Measurements from ENCODE around the gene TIPARP. TPM values are rescaled to one million over a fixed set of nuclear protein-coding genes. Genes with fewer than 3 reads are reported as not detected.

Gene TIPARP
- total and polyA plus RNA-seq, 2 of the 8 experiments (the other 6 are each of a cell fraction or from before 2014, with no cell fraction given): 1.6 to 5.8 TPM

- no peaks in the 10 kb centered on the region for H4K20me1 ChIP-seq (replicated peaks in 1 of 2; ENCODE audit: control insufficient read depth in 1 of 2, insufficient read depth in 2 of 2, low read length in 2 of 2)
- H2BK15ac ChIP-seq (ENCODE audit: low read length): no peak overlapping the region
- no peak overlapping the region for H3K9ac ChIP-seq (replicated peaks in 1 of 4; ENCODE audit: extremely low read depth in 1 of 4, low read depth in 3 of 4, low read length in 3 of 4)
- 0 out of 2 replicates have a peak overlapping the region, but pooled peaks have one; percentile 15 for H2AK5ac ChIP-seq (ENCODE audit: low read depth, low read length)
- no peaks in the 10 kb centered on the region for H3K4me1 ChIP-seq (replicated peaks in 1 of 4; ENCODE audit: control insufficient read depth in 3 of 4, insufficient read depth in 4 of 4, low read length in 3 of 4)
- H3K23ac ChIP-seq (ENCODE audit: insufficient read length): no peak overlapping the region
- H2BK120ac ChIP-seq (replicated peaks; ENCODE audit: low read depth, low read length): no peak overlapping the region
- no peak overlapping the region for H3K56ac ChIP-seq (replicated peaks; ENCODE audit: insufficient read length, low read depth, low read length)
- no peaks in the 10 kb centered on the region for H3K79me2 ChIP-seq (ENCODE audit: control insufficient read depth in 1 of 2, insufficient read depth in 2 of 2, low read length in 2 of 2)
- CTCF ChIA-PET (ENCODE audit: partially characterized antibody): interaction anchor here (1.0 kb wide), 1 partner anchor 13 kb away, joined by 3 read pairs; no protein-coding TSS in a partner anchor
- H3K79me1 ChIP-seq (ENCODE audit: low read depth, low read length): no peaks in the 10 kb centered on the region
- no peaks in the 10 kb centered on the region for H3K23me2 ChIP-seq (ENCODE audit: low read depth, low read length)
- FAIRE-seq (no peak), DNase-seq (ENCODE audit: low read depth in 1 of 2, low spot score in 2 of 2) (no peak)
- no peak overlapping the region for H3K18ac ChIP-seq (ENCODE audit: extremely low read depth, low read length)
- no peak overlapping the region for H3K4me2 ChIP-seq (ENCODE audit: insufficient read depth in 1 of 2, low read depth in 2 of 2, low read length in 2 of 2)
- H3K27ac ChIP-seq (ENCODE audit: low read depth, low read length): no peak overlapping the region
- H4K8ac ChIP-seq (ENCODE audit: extremely low read depth, insufficient read depth, low read length): no peak overlapping the region
- no peak overlapping the region for H3K4me3 ChIP-seq (ENCODE audit: extremely low read depth in 1 of 4, insufficient read depth in 2 of 4, low read depth in 3 of 4, low read length in 4 of 4)
- H3K9me3 ChIP-seq (ENCODE audit: insufficient read depth in 2 of 2, low read depth in 1 of 2, low read length in 1 of 2): no peaks in the 10 kb centered on the region
- H3K27me3 ChIP-seq (replicated peaks in 1 of 4; ENCODE audit: control insufficient read depth in 3 of 4, extremely low read depth in 1 of 4, insufficient read depth in 3 of 4, low read length in 3 of 4): no peaks in the 10 kb centered on the region
- no peak overlapping the region for H2BK20ac ChIP-seq (ENCODE audit: low read length)
- no peaks in the 10 kb centered on the region for H3K36me3 ChIP-seq (ENCODE audit: control insufficient read depth in 2 of 4, insufficient read depth in 4 of 4, low read length in 3 of 4)
- POLR2A ChIA-PET (ENCODE audit: partially characterized antibody): no interaction called here
- 86% methylated on average over 2 of the region's 2 CpGs; no CpG with 5 or more reads in 1 of the 2 experiments for WGBS, 2 experiments (ENCODE audit: extremely low coverage in 1 of 2, insufficient coverage in 1 of 2, insufficient read length in 1 of 2, insufficient replicate concordance in 2 of 2, low coverage in 1 of 2, low lambda C conversion rate in 2 of 2, missing lambda C conversion rate in 1 of 2)
- H4K91ac ChIP-seq (replicated peaks; ENCODE audit: insufficient read length, low read length): no peak overlapping the region
- 0 out of 2 replicates have a peak overlapping the region, but pooled peaks have one; percentile 0 for H2AFZ ChIP-seq (ENCODE audit: low read length)
- no peak overlapping the region for H2BK5ac ChIP-seq (ENCODE audit: low read depth, low read length)
- H4K5ac ChIP-seq (ENCODE audit: insufficient read length, low read depth, low read length): no peak overlapping the region
- H2BK12ac ChIP-seq (ENCODE audit: low read depth, low read length): no peak overlapping the region
- no peak overlapping the region for H3K14ac ChIP-seq (ENCODE audit: insufficient read length)
- H3K4ac ChIP-seq (replicated peaks; ENCODE audit: insufficient read length, low read depth, low read length): no peak overlapping the region
- TF ChIP-seq ATF3 (IDR thresholded peaks at IDR 0.05; ENCODE audit: insufficient read depth, low read depth, low read length) (no peak), BCL11A (IDR thresholded peaks at IDR 0.05; ENCODE audit: low read depth in 2 of 2, low read length in 2 of 2) (no peak), CTCF (IDR thresholded peaks at IDR 0.05; ENCODE audit: control extremely low read depth in 1 of 3, insufficient read depth in 1 of 3, low read depth in 1 of 3, low read length in 3 of 3) (no peak), EP300 (IDR thresholded peaks at IDR 0.05; ENCODE audit: borderline replicate concordance in 1 of 2, low read depth in 2 of 2, low read length in 2 of 2) (no peak), EZH2 (IDR thresholded peaks at IDR 0.05; ENCODE audit: low read depth, low read length, severe bottlenecking) (no peak), SIRT6 (IDR thresholded peaks at IDR 0.05; ENCODE audit: low read length) (no peak), TCF12 (IDR thresholded peaks at IDR 0.05; ENCODE audit: low read depth, low read length) (no peak), GTF2F1 (IDR thresholded peaks at IDR 0.05; ENCODE audit: borderline replicate concordance, low read depth, low read length) (no peak), JUN (IDR thresholded peaks at IDR 0.05; ENCODE audit: low read depth, low read length) (no peak)
Observed at GRCh38 chr3:156729460-156730179, 55.2 kb downstream of the TIPARP start.
